SU-DHL-6 (cell line): ENCODE measurements around the gene GPR152.
A peak's percentile ranks its signal among the peaks of the same experiment; 100 is the strongest.
"Not testable (repeated sequence)": the region's sequence is repeated elsewhere in the genome, so short reads cannot be mapped to it uniquely, and the experiment has no call there.

Source experiments
- H2AFZ ChIP-seq: fragments of 200-600 bp; sonication (generic); 2 replicates; pipeline ENCODE4 v1.6.1; 2014; ENCODE audit warnings: low read depth, mild to moderate bottlenecking, moderate library complexity, mixed read lengths, antibody characterized with exemption, low read length; ENCODE audit not compliant: severe bottlenecking
- H3F3A ChIP-seq: fragments of 200-600 bp; shearing (Covaris generic); 2 replicates; pipeline ENCODE4 v1.6.0; 2016; ENCODE audit warnings: antibody characterized with exemption, mild to moderate bottlenecking; ENCODE audit not compliant: insufficient read depth
- H3K27ac ChIP-seq: fragments of 200-600 bp; sonication (generic); 2 replicates; pipeline ENCODE4 v1.5.1; 2016; ENCODE audit warnings: low read depth, mild to moderate bottlenecking, low read length, moderate library complexity, mixed read lengths
- H3K27me3 ChIP-seq: fragments of 200-600 bp; sonication (generic), shearing (Covaris generic); 2 replicates; pipeline ENCODE4 v1.6.0; 2014; ENCODE audit warnings: mild to moderate bottlenecking, low read length
- H3K36me3 ChIP-seq: fragments of 200-600 bp; sonication (generic); 2 replicates; pipeline ENCODE4 v1.6.1; 2014; ENCODE audit warnings: mild to moderate bottlenecking, low read length, mixed read lengths
- H3K4me2 ChIP-seq: fragments of 300-600, 200-600 bp; shearing (Covaris generic), sonication (generic); 2 replicates; pipeline ENCODE4 v1.6.0; 2014; ENCODE audit warnings: low read length, low read depth, mild to moderate bottlenecking; ENCODE audit not compliant: poor library complexity, severe bottlenecking
- H3K4me3 ChIP-seq: fragments of 200-600 bp; sonication (generic); 2 replicates; pipeline ENCODE4 v1.5.1; 2014; ENCODE audit warnings: antibody characterized with exemption, low read length, mild to moderate bottlenecking, mixed read lengths; ENCODE audit not compliant: insufficient read depth, poor library complexity, severe bottlenecking
- H3K79me2 ChIP-seq: fragments of 200-600 bp; sonication (generic); 2 replicates; pipeline ENCODE4 v1.6.1; 2014; ENCODE audit warnings: mild to moderate bottlenecking, low read length, moderate library complexity; ENCODE audit not compliant: insufficient read depth
- H3K9ac ChIP-seq: fragments of 200-600 bp; sonication (generic); 2 replicates; pipeline ENCODE4 v1.7.0; 2014; ENCODE audit warnings: mild to moderate bottlenecking, low read length
- H3K9me2 ChIP-seq: fragments of 200-600 bp; sonication (generic); replicated peaks from 2 replicates; pipeline ENCODE4 v1.6.1; 2014; ENCODE audit warnings: low read length; ENCODE audit not compliant: insufficient read depth
- H3K9me3 ChIP-seq: fragments of 200-600 bp; sonication (generic); 2 replicates; pipeline ENCODE4 v1.6.1; 2014; ENCODE audit warnings: low read length, mixed read lengths; ENCODE audit not compliant: insufficient read depth
- H4K20me1 ChIP-seq: fragments of 200-600 bp; sonication (generic); 2 replicates; pipeline ENCODE4 v1.6.1; 2014; ENCODE audit warnings: low read depth, mild to moderate bottlenecking, antibody characterized with exemption, low read length, moderate library complexity, mixed read lengths
- EZH2phosphoT487 ChIP-seq: fragments of 200-600 bp; sonication (generic), shearing (Covaris generic); conservative IDR thresholded peaks from 2 replicates; pipeline ENCODE4 v1.6.1; 2018; ENCODE audit warnings: mild to moderate bottlenecking, antibody characterized with exemption, low read length, moderate library complexity, mixed read lengths
- TF ChIP-seq, protein P1 (sequence below): fragments of 200-600 bp; sonication (generic); IDR thresholded peaks from one replicate; pipeline ENCODE4 v1.5.1; 2017; ENCODE audit warnings: antibody characterized with exemption, mild to moderate bottlenecking, low read length, moderate library complexity; ENCODE audit not compliant: insufficient read depth, poor library complexity, severe bottlenecking

GPR152 gene

DNA sequence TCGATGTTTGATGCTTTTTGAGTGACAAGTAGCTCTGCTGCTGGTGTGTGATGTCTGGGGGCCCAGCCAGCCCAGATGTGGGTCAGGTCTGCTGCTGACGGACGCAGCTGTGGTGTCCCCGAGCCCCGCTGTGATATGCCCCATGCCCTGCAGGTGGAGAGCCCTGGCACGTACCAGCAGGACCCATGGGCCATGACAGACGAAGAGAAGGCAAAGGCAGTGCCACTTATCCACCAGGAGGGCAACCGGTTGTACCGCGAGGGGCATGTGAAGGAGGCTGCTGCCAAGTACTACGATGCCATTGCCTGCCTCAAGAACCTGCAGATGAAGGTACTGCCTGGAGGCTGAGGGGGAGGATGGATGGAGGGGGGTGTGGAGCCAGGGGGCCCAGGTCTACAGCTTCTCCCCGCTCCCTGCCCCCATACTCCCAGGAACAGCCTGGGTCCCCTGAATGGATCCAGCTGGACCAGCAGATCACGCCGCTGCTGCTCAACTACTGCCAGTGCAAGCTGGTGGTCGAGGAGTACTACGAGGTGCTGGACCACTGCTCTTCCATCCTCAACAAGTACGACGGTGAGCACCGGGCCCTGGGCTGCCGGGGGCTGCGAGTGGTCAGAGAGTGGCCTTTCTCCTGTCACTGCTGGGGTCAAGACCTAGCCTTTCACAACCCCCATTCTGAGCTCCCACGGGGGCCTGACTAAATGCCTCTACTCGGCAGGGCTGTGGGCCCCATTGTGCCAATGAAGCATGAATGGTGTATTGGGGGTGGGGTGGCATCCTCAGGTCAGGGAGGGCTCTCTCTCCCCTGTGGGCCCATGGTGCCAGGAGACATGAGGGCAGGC is 37.6 kb upstream of the GPR152 start:
- Histone ChIP-seq H2AFZ (no peak overlapping the region), H3K4me2 (no peak overlapping the region), H3K9me2 (no peaks in the 10 kb centered on the region), H3F3A (peaks cover 6% of the 10 kb centered on the region), H3K4me3 (no peak overlapping the region), H3K36me3 (no peaks in the 10 kb centered on the region), H4K20me1 (no peaks in the 10 kb centered on the region), H3K27ac (no peak overlapping the region), H3K79me2 (peaks cover 10% of the 10 kb centered on the region), H3K9me3 (no peaks in the 10 kb centered on the region), H3K9ac (no peak overlapping the region), H3K27me3 (no peaks in the 10 kb centered on the region)
- TF ChIP-seq EZH2phosphoT487, result no peak
- TF ChIP-seq, protein P1, sequence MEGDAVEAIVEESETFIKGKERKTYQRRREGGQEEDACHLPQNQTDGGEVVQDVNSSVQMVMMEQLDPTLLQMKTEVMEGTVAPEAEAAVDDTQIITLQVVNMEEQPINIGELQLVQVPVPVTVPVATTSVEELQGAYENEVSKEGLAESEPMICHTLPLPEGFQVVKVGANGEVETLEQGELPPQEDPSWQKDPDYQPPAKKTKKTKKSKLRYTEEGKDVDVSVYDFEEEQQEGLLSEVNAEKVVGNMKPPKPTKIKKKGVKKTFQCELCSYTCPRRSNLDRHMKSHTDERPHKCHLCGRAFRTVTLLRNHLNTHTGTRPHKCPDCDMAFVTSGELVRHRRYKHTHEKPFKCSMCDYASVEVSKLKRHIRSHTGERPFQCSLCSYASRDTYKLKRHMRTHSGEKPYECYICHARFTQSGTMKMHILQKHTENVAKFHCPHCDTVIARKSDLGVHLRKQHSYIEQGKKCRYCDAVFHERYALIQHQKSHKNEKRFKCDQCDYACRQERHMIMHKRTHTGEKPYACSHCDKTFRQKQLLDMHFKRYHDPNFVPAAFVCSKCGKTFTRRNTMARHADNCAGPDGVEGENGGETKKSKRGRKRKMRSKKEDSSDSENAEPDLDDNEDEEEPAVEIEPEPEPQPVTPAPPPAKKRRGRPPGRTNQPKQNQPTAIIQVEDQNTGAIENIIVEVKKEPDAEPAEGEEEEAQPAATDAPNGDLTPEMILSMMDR, result no peak

DNA sequence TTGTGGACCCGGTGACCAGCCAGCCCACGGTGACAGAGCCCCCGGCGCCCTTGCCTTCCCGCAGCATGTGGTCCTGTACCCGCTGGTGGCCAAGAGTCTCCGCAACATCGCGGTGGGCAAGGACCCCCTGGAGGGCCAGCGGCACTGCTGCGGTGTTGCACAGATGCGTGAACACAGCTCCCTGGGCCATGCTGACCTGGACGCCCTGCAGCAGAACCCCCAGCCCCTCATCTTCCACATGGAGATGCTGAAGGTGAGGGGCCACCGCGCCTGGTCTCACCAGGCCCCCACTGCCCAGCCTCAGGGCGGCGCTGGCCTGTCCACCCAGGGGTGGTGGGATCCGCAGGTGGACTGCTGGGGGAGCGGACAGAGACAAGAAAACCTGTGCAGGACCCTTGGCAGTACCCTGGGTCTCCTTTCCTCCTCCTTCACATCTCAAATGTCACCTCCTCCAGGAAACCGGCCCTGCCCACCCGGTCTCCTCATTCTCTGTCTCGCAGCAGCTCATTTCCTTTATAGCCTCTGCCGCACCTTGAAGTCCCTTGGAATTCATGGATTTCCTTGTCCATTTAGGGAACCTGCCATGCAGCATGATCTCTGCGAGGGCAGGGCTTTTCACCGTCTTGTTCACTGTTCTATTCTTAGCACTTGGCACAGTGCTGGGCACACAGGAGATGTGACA is 36.8 kb upstream of the GPR152 start:
- Histone ChIP-seq H3K27ac (no peak overlapping the region), H3K36me3 (no peaks in the 10 kb centered on the region), H3K9me3 (no peaks in the 10 kb centered on the region)

DNA sequence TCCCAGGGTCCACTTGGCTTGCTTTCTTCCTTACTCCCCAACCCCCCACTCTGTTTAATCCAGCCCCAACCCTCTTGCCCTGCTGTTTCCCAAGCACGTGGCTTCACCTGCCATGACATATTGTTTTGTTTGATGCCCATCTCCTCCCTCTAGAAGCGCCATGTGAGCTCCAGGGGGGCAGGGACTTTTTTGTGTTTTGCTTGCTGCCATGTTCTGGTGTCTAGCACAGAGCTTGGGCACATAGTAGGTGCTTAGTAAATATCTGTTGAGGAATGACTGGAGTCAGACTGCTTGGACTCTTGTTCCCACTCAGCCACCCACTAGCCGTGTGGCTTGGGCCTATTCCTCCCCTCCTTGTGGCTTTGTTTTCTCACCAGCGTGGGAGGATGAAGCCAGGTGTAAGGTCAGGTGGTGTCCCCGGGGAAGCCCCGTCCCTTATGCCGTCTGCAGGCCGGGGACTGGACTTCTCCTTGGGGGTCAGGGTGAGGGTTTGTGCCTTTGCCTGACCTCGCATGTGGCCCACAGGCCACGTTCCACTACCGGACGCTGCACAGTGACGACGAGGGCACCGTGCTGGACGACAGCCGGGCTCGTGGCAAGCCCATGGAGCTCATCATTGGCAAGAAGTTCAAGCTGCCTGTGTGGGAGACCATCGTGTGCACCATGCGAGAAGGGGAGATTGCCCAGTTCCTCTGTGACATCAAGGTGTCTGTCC is 34.1 kb upstream of the GPR152 start:
- H3K27me3 ChIP-seq, result no peaks in the 10 kb centered on the region
- no peaks in the 10 kb centered on the region for H4K20me1 ChIP-seq
- peak overlapping the region; percentile 95 for H3K27ac ChIP-seq
- H3K36me3 ChIP-seq, result no peaks in the 10 kb centered on the region
- H3K9ac ChIP-seq, result peak overlapping the region; percentile 19
- H3K9me3 ChIP-seq, result no peaks in the 10 kb centered on the region
- no peak for TF ChIP-seq EZH2phosphoT487
- TF ChIP-seq, protein P1, result no peak
- no peaks in the 10 kb centered on the region for H3K9me2 ChIP-seq
- H3F3A ChIP-seq, result peaks cover 25% of the 10 kb centered on the region
- peaks cover 18% of the 10 kb centered on the region for H3K79me2 ChIP-seq
- no peak overlapping the region for H2AFZ ChIP-seq
- H3K4me2 ChIP-seq, result peak overlapping the region; percentile 96
- no peak overlapping the region for H3K4me3 ChIP-seq

More for the DNA sequence above, 36.8 kb upstream of the GPR152 start:
- Histone ChIP-seq H3K9ac (no peak overlapping the region), H2AFZ (no peak overlapping the region), H3F3A (peaks cover 13% of the 10 kb centered on the region), H3K9me2 (no peaks in the 10 kb centered on the region), H4K20me1 (no peaks in the 10 kb centered on the region), H3K79me2 (peaks cover 10% of the 10 kb centered on the region), H3K27me3 (no peaks in the 10 kb centered on the region), H3K4me3 (no peak overlapping the region), H3K4me2 (no peak overlapping the region)
- no peak for TF ChIP-seq EZH2phosphoT487
- TF ChIP-seq, protein P1, result no peak

DNA sequence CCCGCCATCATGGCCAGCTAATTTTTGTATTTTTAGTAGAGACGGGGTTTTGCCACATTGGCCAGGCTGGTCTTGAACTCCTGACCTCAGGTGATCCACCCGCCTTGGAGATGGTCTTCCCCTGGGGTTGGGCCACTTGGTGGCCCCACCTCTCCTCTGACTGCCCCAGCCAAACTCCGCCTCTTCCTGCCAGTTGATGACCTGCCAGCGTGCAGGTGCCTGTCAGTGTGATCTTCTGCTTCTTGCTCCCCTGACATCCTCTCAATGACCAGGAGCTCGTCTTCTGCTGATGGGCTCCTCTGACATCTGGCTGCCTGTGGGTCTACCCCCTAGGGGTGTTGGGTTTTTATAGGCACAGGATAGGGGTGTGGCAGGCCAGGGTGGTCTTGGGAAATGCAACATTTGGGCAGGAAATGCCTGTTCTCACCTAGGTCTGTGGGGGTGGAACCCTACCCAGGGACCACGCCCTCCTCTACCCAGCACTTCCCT is 33.4 kb upstream of the GPR152 start:
- not testable (repeated sequence) for H3K36me3 ChIP-seq, H4K20me1 ChIP-seq, H3K27me3 ChIP-seq, H2AFZ ChIP-seq, H3K9me2 ChIP-seq, H3K4me3 ChIP-seq, H3K9me3 ChIP-seq
- Histone ChIP-seq H3K27ac (peak overlapping the region; percentile 95), H3K9ac (peak overlapping the region; percentile 64), H3K79me2 (peaks cover 18% of the 10 kb centered on the region), H3F3A (peaks cover 25% of the 10 kb centered on the region), H3K4me2 (peak overlapping the region; percentile 96)
